HG02623 (cell line): ENCODE measurements around the gene MAGEL2.
"Not testable (repeated sequence)": the region's sequence is repeated elsewhere in the genome, so short reads cannot be mapped to it uniquely, and the experiment has no call there.

ENCODE experiments used
- ATAC-seq: cut with Tn5 transposase; IDR thresholded peaks from one replicate; pipeline ENCODE4 v1.9.1; 2021; ENCODE audit warnings: moderate library complexity; ENCODE audit not compliant: unreplicated experiment

Gene MAGEL2

GRCh38 chr15:23616536-23616935 is 31.1 kb downstream of the MAGEL2 start:
- ATAC-seq = no peak

- no peak for ATAC-seq
Measured at GRCh38 chr15:23606226-23606625, 41.4 kb downstream of the MAGEL2 start.

GRCh38 chr15:23602124-23602523 is 45.5 kb downstream of the MAGEL2 start:
- ATAC-seq = no peak

- ATAC-seq = no peak
Measured at GRCh38 chr15:23599053-23599452, 48.6 kb downstream of the MAGEL2 start.

- ATAC-seq = not testable (repeated sequence)
Measured at GRCh38 chr15:23597278-23597677, 50.4 kb downstream of the MAGEL2 start.

- no peak for ATAC-seq
Measured at GRCh38 chr15:23596736-23597135, 50.9 kb downstream of the MAGEL2 start.

GRCh38 chr15:23595368-23595767 is 52.3 kb downstream of the MAGEL2 start:
- no peak for ATAC-seq

- no peak for ATAC-seq
Measured at GRCh38 chr15:23594252-23594770, 53.4 kb downstream of the MAGEL2 start.
